Activated effector memory CD4-positive, alpha-beta T cell treated with Interleukin-2 at 50 U/mL for 16 hours (primary cell): ENCODE data around the gene GPX2.
"Not testable (repeated sequence)": the region's sequence is repeated elsewhere in the genome, so short reads cannot be mapped to it uniquely, and the experiment has no call there.

Source experiments
- DNase-seq: peaks from one replicate; pipeline ENCODE4 v3.0.0-alpha.2; 2020

Gene GPX2

DNA sequence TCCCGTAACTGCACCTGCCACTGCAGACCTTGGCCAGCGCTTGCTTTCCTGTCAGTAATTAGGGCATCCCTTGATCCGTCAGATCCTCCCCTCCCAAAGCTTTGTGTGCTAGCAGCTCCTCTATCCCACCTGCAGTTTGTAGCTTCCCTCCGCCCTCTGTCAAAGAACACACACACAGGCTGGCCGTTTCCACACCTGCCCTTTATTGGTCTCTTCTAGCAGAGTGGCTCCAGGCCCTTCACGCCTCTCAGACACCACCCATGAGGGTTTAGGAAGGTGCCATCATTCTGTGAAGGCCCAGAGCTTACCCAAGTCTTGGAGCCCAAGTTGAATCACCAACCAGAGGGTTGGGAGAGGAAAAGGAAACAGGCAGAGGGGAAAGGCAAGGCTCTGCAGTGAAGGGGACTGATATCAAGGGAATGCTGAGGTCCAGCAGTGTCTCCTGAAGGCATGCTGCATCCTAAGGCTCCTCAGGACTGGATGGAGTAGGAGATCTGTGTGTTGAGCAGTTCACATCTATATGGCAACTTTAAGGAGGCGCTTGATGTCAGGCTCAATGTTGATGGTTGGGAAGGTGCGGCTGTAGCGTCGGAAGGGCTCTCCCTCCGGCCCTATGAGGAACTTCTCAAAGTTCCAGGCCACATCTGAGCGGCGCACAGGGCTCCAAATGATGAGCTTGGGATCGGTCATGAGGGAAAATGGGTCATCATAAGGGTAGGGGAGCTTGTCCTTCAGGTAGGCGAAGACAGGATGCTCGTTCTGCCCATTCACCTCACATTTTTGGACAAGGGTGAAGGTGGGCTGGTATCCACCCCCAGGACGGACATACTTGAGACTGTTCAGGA is 3.4 kb downstream of the GPX2 start:
- DNase-seq, result no peak

DNA sequence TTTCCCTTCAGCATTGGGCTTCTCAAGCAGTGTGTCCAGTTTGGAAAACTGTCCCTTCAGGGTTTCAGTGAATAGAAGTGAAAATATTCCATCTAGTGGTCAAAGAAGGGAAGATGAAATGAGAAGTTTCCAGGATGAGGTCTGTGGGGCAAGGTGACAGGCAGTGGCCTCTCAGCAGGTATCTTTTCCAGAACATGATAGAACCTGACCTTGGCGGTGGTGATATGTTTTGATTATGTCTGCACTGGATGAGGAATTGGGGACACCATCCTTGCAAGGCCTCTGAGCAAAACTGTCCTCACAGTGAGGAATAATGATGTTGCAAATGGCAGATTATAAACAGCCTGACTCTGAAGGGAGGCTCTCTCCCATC is 4.7 kb downstream of the GPX2 start:
- DNase-seq, result no peak

DNA sequence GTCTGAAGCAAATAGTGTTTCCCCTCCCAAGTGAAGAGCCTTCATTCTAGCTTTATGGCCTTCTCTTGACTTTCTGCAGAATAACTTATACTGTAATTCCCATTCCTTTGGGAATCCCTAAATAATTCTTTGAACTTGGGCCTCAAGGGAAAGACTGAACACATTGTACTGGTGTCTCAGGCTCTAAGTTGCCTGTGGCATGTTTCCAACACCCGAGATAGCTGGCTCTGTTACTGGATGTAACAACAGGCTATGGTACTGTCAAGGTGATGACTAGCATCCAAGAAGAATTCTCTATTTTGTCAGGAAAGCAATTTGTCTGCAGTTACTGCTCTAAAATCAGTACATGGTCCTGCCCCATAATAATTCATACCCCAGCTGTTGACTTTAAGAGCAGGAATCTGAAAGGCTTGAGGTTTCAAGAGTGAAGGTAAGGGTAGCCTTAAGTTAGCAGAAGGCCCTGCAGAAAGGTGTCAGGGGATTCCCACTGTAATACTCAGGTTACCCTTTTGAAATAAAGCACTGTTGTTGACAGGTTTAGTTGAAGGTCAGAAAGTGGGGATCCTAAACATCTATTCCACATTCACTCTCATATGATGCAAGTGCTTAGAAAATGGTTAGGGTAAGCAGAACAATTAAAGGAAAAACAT is 5.2 kb downstream of the GPX2 start:
- no peak for DNase-seq

DNA sequence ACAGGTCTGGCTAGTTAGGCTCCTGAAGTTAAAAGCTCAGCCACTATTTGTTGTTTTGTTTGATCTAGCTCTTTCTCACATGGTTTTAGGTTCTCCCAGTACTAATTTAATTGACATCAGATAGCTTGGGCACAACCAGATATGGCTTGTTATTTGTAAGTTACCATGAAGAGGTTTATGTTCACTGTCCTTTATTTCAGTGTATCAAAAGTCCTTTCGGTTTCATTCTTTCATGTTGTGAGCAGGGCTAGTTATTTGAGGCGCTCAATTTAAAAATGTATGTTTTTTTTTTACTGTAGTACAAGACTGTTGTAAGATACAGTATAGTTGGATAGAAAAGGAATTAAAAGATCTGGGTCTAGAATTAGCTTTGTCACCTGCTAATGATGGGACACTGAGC is 7.0 kb downstream of the GPX2 start:
- no peak for DNase-seq

DNA sequence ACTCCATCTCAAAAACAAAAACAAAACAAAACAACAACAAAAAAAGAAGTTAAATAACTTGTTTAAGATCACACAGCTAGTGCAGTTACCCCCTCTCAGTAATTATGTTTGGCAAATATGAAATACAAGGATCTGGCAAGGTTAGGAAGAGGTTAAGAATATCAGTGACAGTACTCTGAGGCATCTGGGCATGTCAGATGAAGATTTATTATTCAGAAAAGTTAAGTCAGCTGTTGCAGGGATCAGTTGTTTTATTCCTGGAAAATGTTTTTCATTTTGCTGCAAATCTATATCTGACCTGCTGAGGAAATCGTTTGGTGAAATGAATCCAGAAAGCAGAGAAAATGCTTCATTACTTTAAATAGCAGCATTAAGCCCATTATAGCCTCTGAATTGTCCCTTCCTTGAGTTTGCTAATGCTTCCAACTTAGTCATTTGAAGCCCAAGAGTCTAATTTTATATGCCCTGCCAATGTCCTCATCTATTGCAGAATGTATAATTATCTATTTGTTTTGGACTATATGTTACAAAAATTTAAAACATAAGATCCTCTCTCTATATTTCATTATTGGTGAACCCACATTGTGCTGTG is 8.1 kb downstream of the GPX2 start:
- DNase-seq, result no peak

DNA sequence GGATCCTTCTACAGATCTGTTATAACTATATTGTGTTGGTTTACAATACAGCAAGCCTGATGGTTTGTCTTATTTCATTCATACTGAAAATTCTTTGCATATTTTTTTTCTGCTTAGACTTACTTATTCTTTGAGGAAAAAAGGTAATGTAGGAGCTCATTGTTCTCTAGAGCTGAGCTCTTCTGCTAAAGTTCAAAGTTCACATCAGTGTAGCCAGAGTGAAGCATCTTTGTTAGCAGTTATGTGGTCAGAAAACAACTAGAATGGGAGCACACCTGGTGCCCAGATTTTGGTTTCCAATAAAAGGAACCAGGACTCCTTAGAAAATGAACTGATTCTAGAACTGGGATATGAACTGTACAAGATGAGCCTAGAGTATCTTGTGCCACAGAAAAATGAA is 10.3 kb downstream of the GPX2 start:
- DNase-seq, result no peak

DNA sequence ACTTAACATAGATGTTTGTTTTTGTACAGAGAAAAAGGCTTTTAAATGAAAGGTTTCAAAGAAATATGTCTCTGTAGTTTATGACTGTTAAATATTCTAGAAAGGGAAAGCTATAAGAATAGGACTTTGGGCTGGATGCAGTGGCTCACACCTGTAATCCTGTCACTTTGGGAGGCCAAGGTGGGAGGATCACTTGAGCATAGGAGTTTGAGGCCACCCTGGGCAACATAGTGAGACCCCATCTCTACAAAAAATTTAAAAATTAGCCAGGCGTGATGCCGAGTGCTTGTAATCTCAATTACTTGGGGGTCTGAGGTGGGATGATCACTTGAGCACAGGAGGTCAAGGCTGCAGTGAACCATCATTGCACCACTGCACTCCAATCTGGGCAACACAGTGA is 11.4 kb downstream of the GPX2 start:
- no peak for DNase-seq

DNA sequence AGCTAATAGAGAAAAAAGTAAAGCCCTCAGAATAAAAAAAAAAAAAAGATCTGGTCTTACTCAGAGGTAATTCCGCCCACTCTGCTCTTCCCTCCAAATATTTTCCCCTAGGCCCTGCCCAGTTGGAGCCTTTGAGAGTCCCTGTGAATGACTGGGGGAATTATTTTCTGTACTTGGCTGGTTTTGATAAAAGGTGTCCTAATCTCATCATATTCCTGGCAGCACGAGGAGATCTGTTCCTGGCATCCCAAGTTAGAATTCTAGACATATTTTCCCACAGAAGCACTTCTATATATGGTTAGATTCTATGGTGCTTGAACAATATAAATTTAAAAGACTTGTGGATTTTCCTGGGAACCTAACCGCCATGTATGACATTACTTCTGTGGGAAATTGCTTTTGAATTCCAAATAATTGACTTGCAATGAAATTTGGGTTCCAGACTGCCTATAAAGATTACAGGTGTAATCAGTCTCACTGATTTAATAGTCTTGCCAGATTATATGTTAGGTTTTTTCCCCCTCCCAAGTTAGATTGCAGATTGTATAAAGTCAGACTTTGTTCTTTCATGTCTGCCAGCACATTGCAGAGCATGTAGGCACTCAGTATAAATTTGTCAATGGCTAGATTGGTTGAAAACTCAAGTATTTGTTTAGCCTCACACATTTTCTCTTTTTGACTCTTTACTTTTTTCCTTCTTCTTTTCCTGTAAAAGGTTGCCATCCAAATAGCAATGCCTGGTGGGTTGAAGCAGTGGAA is 12.3 kb downstream of the GPX2 start:
- no peak for DNase-seq

DNA sequence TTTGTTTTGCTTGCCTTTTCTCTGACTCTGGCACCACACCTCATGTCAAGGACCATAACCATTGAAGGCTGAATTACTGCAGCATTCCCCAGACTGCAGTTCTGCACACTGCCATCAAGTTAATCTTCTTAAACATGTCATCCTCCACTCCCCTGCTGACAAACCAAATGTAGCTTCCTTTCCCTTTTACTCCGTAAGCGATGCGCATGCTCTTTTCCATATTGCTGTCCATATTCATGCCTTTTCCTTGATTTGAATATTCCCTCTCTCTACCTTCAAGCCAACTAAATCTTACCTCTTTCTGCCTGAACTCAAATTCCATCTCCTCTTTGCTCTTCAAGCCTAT is 13.6 kb downstream of the GPX2 start:
- DNase-seq, result no peak

DNA sequence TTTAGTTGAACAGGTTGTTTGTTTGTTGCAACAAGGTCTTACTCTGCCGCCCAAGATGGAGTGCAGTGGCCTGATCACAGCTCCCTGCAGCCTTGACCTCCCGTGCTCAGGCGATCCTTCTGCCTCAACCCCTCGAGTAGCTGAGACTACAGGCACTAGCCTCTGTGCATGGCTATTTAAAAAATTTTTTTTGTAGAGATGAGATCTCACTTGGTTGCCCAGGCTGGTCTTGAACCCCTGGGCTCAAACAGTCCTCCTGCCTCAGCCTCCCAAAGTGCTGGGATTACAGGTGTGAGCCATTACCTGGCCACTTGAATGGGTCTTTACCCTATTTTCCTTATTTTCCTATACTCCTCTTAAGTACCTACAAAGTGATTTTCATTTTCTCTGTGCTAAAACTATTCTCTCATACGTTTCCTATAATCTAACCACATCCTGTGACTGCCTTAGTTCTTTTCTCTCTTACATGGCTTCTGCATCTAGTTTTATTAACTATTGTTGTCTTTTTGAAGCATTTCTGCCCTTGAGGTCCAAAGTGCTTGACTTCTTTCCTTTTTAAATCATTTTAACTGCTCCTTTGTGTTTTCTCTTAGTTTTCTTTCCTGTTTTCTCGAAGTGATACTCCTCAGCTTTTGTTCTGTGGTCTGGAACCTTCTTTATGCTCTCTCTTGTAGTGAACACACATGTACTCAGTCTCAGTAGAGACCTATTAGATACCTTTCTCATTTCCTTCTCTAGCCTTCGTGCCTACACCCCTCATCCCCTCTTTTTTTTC is 14.1 kb downstream of the GPX2 start:
- no peak for DNase-seq

DNA sequence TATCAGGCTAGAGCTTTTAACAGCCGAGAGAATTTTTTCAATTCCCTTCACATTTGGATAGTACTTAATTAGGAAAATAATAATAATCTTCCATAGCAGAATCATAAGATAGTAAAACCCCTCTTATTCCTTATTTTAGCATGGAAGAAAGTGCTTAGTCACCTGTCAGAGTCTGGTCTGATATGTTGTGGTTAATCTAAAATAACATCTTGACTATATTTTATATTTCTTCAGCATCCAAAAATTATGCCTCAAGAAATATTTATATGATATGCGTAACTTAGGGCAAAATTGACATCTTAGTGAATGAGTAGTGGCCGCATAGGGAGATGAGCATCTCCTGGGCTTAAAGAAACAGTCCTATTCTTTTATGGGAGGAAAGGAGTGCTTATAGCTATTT is 15.5 kb downstream of the GPX2 start:
- no peak for DNase-seq

DNA sequence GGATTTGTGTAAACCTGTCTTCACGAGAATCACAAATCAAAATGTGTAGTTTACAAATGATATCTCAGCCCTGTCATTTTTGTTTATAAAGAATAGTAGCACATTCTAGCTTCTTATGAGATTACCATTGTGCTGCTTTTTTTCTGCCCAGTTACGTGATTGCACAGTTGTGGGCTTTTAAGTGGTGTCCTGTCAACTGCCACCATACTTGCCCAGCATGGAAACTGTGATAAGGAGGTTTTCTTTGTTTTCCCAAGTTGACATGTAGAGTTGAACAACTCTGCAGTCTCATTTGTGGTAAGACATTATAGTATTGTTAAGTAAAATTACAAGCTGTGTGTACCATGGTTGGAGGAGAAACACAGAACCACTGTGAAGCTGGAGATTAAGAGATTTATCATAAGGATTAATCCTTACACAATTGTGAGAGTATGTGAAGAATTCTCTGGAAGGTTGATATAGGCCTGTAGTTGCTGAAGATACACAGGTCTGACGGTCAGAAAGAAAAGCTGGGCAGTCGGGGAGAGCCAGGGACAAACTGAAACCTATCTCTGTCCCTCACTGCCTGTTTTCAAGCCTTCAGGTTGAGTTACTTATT is 16.0 kb downstream of the GPX2 start:
- no peak for DNase-seq

DNA sequence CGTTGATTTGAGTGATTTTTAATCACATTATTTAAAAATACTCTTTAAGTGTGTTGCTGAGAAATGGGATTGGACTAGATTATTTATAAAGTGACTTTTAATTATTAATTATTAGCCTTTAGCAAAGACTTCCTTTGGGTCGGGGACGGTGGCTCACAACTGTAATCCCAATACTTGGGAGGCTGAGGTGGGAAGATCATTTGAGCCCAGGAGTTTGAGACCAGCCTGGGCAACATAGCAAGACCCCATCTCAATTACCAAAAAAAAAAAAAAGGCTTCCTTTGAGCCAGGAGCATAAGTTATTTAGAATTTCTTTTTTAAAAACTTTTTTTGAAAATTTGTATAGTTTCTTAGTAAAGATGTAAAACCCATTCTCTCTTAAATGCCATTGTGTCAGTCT is 19.5 kb downstream of the GPX2 start:
- no peak for DNase-seq

DNA sequence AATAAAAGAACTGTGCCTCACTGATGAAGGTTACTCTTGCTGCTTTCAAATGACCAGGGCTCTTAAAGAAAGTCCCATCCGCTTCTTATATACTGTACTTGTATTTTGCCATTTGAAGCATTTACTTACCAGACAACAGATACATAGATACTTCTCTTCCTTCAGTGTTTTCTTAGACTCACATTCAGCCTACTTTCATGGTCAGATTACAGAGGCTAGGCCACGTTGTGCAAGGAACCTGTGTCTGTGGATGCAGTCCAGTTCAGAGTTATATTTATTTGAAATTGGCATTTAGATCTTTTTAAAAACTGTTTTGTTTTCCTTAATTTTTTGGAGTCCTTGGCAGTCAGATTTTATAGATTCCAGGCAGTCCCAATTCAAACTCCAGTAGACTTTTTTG is 22.1 kb downstream of the GPX2 start:
- DNase-seq, result no peak

DNA sequence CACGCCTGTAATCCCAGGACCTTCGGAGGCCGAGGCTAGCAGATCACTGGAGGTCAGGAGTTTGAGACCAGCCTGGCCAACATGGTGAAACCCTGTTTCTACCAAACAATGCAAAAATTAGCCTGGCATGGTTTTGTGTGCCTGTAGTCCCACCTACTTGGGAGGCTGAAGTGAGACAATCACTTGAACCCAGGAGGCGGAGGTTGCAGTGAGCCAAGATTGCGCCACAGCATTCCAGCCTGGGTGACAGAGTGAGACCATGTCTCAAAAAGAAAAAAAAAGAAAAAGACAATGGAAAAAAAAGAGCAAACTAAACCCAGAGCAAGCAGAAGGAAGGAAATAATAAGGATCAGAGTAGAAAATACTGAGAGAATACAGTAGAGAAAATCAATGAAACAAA is 22.9 kb downstream of the GPX2 start:
- no peak for DNase-seq

DNA sequence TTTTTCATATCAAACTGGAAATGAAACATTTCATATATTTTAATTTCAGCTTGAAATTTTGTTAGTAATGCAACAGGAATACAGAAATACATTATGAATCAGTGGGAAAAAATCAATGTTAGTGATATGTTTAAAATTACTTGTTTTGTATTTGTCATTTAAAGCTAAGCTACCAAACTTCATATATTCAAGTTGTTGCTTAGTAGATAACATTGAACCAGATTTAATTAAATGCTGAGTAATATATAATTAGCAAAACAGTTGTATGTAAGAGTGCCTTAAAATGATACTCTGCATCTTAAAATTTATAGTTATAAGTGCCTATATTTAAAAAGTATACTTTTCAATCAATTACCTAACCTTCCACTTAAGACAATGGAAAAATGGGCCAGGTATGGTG is 23.3 kb downstream of the GPX2 start:
- DNase-seq, result no peak

DNA sequence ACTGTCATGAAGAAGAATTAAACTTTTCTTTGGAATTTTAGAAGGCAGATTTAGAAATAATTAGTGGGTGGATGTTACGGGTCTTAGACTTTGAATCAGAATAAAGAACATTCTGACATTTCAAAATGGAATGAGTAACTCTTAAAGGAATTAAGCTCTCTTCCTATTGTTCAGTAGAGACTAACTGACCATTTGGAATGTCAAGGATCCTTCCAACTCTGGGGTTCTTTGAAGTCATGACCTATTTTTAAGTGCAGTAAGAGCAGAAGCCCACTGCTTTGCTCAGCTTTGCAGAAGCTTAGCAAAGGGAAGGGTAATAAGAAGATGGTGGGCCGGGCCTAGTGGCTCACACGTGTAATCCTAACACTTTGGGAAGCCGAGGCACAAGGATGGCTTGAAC is 24.3 kb downstream of the GPX2 start:
- no peak for DNase-seq

DNA sequence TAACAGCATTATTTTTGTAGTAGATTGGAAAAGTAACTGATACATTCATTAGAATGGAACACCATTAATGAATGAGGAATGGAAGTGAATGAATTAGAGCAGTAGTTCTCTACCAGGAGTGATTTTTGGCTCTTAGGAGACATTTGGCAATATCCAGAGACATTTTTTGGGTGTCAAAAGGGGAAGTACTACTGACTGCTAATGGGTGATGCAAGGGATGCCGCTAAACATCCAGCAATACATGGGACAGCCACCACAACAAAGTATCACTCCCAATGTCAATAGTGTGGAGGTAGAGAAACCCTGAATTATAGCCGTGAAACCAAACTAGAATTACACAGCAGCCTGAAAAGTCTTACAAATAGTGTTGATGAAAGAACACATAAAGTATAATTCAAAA is 26.7 kb downstream of the GPX2 start:
- no peak for DNase-seq

DNA sequence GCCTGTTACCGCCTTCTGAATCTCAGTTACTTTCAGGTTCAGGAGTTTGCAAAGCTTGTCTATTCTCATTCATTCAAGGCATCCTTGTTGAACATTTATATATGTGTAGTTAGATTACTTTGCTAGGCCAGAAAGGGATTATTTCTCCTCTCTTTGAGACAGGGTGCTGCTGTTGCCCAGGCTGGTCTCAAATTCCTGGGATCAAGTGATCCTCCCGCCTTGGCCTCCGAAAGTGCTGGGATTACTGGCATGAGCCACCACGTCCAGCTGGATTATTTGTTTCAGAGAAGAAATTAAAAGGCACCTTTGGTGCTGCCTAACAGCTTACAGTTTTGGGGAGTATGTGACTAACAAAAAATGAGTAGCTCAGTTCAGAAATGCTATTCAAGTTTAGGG is 27.5 kb downstream of the GPX2 start:
- no peak for DNase-seq

DNA sequence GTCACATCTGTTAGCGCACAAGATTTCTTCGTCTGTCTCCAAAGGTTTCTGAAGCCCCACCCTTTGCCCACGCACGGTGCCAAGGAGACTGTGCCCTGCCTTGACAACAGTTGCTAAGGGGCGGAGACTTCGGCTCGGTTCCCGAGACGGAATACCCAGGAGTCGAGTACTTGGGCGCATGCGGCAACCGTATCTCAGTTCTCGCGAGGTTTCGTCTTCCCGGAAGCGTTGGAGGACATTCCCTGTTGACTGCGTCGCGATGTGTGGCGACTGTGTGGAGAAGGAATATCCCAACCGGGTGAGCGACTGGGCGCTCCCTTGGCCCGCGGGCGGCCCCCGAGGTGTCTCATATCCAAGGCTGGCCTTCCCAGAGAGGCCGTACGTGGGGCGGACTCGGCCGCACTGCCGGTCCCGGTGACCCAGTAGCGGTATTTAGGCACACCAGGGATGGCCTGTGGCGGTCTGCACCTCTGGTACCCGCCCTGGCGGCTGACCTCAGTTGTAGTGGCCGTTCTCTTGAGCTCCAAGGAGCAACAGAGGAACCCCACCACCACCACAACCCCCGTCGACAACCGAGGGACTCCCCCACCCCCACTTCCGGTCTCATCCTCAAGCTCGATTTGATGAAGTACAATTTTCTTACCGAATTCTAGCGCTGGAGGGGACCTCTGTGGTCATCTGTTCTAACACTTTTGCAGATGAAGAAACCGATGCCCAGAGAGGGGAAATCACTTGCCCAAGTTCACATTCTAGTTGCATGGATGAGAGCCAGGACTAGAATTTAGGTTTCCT is 28.1 kb downstream of the GPX2 start, which contains the start of gene CHURC1:
CHURC1 (plus strand) TSS at position 219 of the 792 bp plus-strand sequence; CDS start at position 260, 41 bp downstream.
- DNase-seq, result peak; percentile 93

DNA sequence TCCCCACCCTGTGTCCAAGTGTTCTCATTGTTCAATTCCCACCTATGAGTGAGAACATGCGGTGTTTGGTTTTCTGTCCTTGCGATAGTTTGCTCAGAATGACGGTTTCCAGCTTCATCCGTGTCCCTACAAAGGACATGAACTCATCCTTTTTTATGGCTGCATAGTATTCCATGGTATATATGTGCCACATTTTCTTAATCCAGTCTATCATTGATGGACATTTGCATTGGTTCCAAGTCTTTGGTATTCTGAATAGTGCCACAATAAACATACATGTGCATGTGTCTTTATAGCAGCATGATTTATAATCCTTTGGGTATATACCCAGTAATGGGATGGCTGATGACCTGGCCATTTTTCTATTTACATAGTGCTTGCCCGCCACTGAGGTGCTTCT is 29.1 kb downstream of the GPX2 start:
- not testable (repeated sequence) for DNase-seq

DNA sequence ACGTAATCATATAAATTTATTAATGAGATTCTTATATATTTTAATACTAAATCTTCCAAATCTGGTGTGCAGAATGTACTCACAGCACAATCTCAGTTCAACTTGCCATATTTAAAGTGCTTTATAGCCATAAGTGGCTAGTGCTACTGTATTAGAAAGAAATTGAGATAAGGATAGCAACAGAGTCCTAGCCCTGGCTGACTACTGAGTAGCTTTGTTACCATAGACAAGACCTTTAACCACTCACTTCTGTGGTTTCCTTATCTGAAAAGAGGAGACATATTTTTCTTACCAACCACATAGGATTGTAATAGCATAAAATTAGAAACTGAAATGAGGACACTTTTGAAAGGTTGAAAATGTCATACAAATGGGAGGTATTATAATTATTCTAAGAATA is 30.3 kb downstream of the GPX2 start:
- DNase-seq, result no peak
